Liver (tissue), 9 donors: ENCODE measurements around the gene IGF1. TPM values are rescaled to one million over a fixed set of nuclear protein-coding genes. Genes with fewer than 3 reads are reported as not detected.

Experiments
- DNase-seq: peaks from one replicate; pipeline ENCODE4 v3.0.0-alpha.2; 2017; ENCODE audit warnings: low spot score
- H3K27ac ChIP-seq, 2 donors: one replicate each; pipeline ENCODE4 v1.7.0; 2013; ENCODE audit warnings: inconsistent platforms in 2 of 2, low read length in 2 of 2, control low read depth in 1 of 2, low read depth in 1 of 2, mild to moderate bottlenecking in 1 of 2
- H3K27me3 ChIP-seq, 4 donors: one replicate each; pipeline versions ENCODE4 v1.6.1 to v1.7.0; 2013; ENCODE audit warnings: low read length in 3 of 4, inconsistent platforms in 1 of 4, mild to moderate bottlenecking in 1 of 4, moderate library complexity in 1 of 4; ENCODE audit not compliant: control insufficient read depth in 4 of 4, insufficient read depth in 4 of 4
- H3K36me3 ChIP-seq, 4 donors: one replicate each; pipeline versions ENCODE4 v1.6.1 to v1.7.0; 2013; ENCODE audit warnings: low read length in 3 of 4, mild to moderate bottlenecking in 3 of 4, low read depth in 1 of 4, moderate library complexity in 1 of 4; ENCODE audit not compliant: control insufficient read depth in 4 of 4, insufficient read depth in 3 of 4
- H3K4me1 ChIP-seq, 4 donors: one replicate each; pipeline versions ENCODE4 v1.6.1 to v1.7.0; 2013; ENCODE audit warnings: low read length in 3 of 4, mild to moderate bottlenecking in 3 of 4, moderate library complexity in 1 of 4; ENCODE audit not compliant: control insufficient read depth in 4 of 4, insufficient read depth in 4 of 4
- H3K4me3 ChIP-seq, 3 donors: one replicate each; pipeline versions ENCODE4 v1.6.1 to v1.7.0; 2013; ENCODE audit warnings: low read length in 3 of 3, control low read depth in 1 of 3, low read depth in 1 of 3, mild to moderate bottlenecking in 1 of 3
- H3K9ac ChIP-seq, 2 donors: one replicate each; pipeline ENCODE4 v1.7.0; 2013; ENCODE audit warnings: low read length in 2 of 2, mild to moderate bottlenecking in 2 of 2, moderate library complexity in 2 of 2, control low read depth in 1 of 2, low read depth in 1 of 2
- H3K9me3 ChIP-seq, 4 donors: one replicate each; pipeline versions ENCODE4 v1.6.1 to v1.7.0; 2013; ENCODE audit warnings: low read length in 3 of 4; ENCODE audit not compliant: control insufficient read depth in 4 of 4
- EGR1 ChIP-seq, 2 donors: IDR thresholded peaks; 2 replicates each; pipeline ENCODE4 v1.6.1; 2016 to 2018; ENCODE audit warnings: antibody characterized with exemption in 2 of 2, low read depth in 2 of 2
- FOXA1 ChIP-seq: IDR thresholded peaks from 2 replicates; pipeline ENCODE4 v1.6.1; 2016; ENCODE audit warnings: antibody characterized with exemption
- GABPA ChIP-seq, 2 donors: IDR thresholded peaks in 1 of 2; conservative IDR thresholded peaks in 1 of 2; 2 replicates each; pipeline ENCODE4 v1.6.1; 2016; ENCODE audit warnings: antibody characterized with exemption in 2 of 2, mild to moderate bottlenecking in 1 of 2, moderate library complexity in 1 of 2
- HNF4A ChIP-seq, 2 donors: conservative IDR thresholded peaks; 2 replicates each; pipeline ENCODE4 v1.6.1; 2016; ENCODE audit warnings: antibody characterized with exemption in 2 of 2, mild to moderate bottlenecking in 2 of 2
- HNF4G ChIP-seq: IDR thresholded peaks from 2 replicates; pipeline ENCODE4 v1.6.1; 2016; ENCODE audit warnings: antibody characterized with exemption
- JUND ChIP-seq, 2 donors: IDR thresholded peaks; 2 replicates each; pipeline ENCODE4 v1.6.1; 2016; ENCODE audit warnings: antibody characterized with exemption in 2 of 2
- NR2F2 ChIP-seq: IDR thresholded peaks from 2 replicates; pipeline ENCODE4 v1.6.1; 2016; ENCODE audit warnings: antibody characterized with exemption
- RAD21 ChIP-seq, 2 donors: IDR thresholded peaks; 2 replicates each; pipeline ENCODE4 v1.6.1; 2016; ENCODE audit warnings: antibody characterized with exemption in 2 of 2, mild to moderate bottlenecking in 2 of 2
- RXRA ChIP-seq, 2 donors: IDR thresholded peaks; 2 replicates each; pipeline ENCODE4 v1.6.1; 2017 to 2018; ENCODE audit warnings: antibody characterized with exemption in 2 of 2, mild to moderate bottlenecking in 1 of 2
- SP1 ChIP-seq: IDR thresholded peaks from 2 replicates; pipeline ENCODE4 v1.6.1; 2018; ENCODE audit warnings: antibody characterized with exemption, mild to moderate bottlenecking
- YY1 ChIP-seq: IDR thresholded peaks from 2 replicates; pipeline ENCODE4 v1.6.1; 2016; ENCODE audit warnings: antibody characterized with exemption, mild to moderate bottlenecking
- WGBS: extraction: QIAGEN DNeasy Blood & Tissue Kit; methylation state at CpG from one replicate; pipeline ENCODE4 v1.1.7; 2013; 5-methylcytosine and 5-hydroxymethylcytosine counted together
- polyA plus RNA-seq, 2 donors: library from polyadenylated mRNA; stranded (reverse) in 1 of 2; unstranded in 1 of 2; fragments of 200-250 nt in 1 of 2; fragments of >200 nt in 1 of 2; fragmentation: Nextera tagmentation in 1 of 2; extraction: Ambion mirVana in 1 of 2; gene quantifications; one replicate each; pipeline versions ENCODE4 v1.2.1 to v1.2.3, GENCODE V29; 2013 to 2015
- total RNA-seq, 2 donors: library from RNA; depleted of rRNA; stranded (reverse); fragments of >200 nt; gene quantifications; one replicate each; pipeline ENCODE4 v1.2.3, GENCODE V29; 2014
- TF ChIP-seq, protein P1 (sequence below): IDR thresholded peaks from 2 replicates; pipeline ENCODE4 v1.6.1; 2016; ENCODE audit warnings: antibody characterized with exemption
- TF ChIP-seq, protein P2 (sequence below): IDR thresholded peaks from 2 replicates; pipeline ENCODE4 v1.6.1; 2016; ENCODE audit warnings: antibody characterized with exemption, mild to moderate bottlenecking
- TF ChIP-seq, protein P3 (sequence below): IDR thresholded peaks from 2 replicates; pipeline ENCODE4 v1.6.1; 2016; ENCODE audit warnings: antibody characterized with exemption
- TF ChIP-seq, protein P4 (sequence below): fragments of 150-350 bp; IDR thresholded peaks from 2 replicates; pipeline ENCODE4 v1.5.1; 2017; ENCODE audit warnings: improper control_type of control experiment, low read depth, low read length; ENCODE audit not compliant: missing input control
- donor health status: healthy.
- donor health status: healthy.
- donor health status: healthy.
- donor health status: healthy.
- donor health status: healthy.

The IGF1 gene
- total and polyA plus RNA-seq, 4 donors = 0.61 to 118 (median 33.3) TPM

DNA sequence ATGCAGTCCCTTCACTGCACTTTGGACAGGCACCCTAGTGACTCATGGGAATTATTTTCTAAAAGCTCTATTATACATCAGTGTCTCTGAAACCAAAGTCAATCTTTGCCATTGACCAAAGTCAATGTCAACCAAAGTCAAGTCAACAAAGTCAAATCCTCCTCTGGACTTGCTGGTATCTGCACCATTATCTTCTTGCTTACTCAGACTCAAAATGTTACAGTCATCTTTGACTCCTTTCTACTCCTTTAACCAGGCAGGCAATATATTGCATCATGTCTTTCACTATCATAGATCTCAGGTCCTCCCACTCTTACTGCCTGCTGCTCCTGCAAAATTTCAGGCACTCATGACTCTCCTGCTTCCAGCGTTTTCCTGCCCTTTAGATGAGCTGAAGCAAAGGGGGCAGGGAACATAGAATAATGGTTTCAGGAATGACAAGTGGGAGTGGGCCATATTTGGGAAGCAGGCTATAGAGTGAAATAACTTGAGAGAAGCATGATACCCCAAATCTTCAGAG, 39.2 kb downstream of the IGF1 start:
- H3K9ac ChIP-seq = no peak overlapping the region
- H3K27me3 ChIP-seq = no peaks in the 10 kb centered on the region
- H3K4me1 ChIP-seq = peaks cover 0 to 7% (median 2%) of the 10 kb centered on the region in 4 donors
- no peak for DNase-seq
- no peaks in the 10 kb centered on the region for H3K9me3 ChIP-seq
- WGBS = 79% methylated on average over 1 of the region's 1 CpG
- no peak overlapping the region for H3K27ac ChIP-seq
- no peak overlapping the region for H3K4me3 ChIP-seq
- TF ChIP-seq, protein P1, sequence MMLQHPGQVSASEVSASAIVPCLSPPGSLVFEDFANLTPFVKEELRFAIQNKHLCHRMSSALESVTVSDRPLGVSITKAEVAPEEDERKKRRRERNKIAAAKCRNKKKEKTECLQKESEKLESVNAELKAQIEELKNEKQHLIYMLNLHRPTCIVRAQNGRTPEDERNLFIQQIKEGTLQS = peak; percentile 14
- TF ChIP-seq NR2F2 (no peak), JUND (IDR thresholded peaks at IDR 0.05) (peak in 1 of 2 donors; percentile 2), HNF4G (no peak), RXRA (IDR thresholded peaks at IDR 0.05) (no peak), GABPA (IDR thresholded peaks at IDR 0.05 in 1 of 2, conservative IDR thresholded peaks at IDR 0.05 in 1 of 2) (no peak), SP1 (no peak), EGR1 (IDR thresholded peaks at IDR 0.05; ENCODE audit: low read depth in 2 of 2) (no peak), HNF4A (conservative IDR thresholded peaks at IDR 0.05) (peak; percentile 37 to 53), RAD21 (IDR thresholded peaks at IDR 0.05) (no peak)
- TF ChIP-seq, protein P2, sequence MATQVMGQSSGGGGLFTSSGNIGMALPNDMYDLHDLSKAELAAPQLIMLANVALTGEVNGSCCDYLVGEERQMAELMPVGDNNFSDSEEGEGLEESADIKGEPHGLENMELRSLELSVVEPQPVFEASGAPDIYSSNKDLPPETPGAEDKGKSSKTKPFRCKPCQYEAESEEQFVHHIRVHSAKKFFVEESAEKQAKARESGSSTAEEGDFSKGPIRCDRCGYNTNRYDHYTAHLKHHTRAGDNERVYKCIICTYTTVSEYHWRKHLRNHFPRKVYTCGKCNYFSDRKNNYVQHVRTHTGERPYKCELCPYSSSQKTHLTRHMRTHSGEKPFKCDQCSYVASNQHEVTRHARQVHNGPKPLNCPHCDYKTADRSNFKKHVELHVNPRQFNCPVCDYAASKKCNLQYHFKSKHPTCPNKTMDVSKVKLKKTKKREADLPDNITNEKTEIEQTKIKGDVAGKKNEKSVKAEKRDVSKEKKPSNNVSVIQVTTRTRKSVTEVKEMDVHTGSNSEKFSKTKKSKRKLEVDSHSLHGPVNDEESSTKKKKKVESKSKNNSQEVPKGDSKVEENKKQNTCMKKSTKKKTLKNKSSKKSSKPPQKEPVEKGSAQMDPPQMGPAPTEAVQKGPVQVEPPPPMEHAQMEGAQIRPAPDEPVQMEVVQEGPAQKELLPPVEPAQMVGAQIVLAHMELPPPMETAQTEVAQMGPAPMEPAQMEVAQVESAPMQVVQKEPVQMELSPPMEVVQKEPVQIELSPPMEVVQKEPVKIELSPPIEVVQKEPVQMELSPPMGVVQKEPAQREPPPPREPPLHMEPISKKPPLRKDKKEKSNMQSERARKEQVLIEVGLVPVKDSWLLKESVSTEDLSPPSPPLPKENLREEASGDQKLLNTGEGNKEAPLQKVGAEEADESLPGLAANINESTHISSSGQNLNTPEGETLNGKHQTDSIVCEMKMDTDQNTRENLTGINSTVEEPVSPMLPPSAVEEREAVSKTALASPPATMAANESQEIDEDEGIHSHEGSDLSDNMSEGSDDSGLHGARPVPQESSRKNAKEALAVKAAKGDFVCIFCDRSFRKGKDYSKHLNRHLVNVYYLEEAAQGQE = no peak
- TF ChIP-seq, protein P3, sequence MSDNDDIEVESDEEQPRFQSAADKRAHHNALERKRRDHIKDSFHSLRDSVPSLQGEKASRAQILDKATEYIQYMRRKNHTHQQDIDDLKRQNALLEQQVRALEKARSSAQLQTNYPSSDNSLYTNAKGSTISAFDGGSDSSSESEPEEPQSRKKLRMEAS = no peak
- H3K36me3 ChIP-seq = peaks cover 0 to 10% (median 0%) of the 10 kb centered on the region in 4 donors

DNA sequence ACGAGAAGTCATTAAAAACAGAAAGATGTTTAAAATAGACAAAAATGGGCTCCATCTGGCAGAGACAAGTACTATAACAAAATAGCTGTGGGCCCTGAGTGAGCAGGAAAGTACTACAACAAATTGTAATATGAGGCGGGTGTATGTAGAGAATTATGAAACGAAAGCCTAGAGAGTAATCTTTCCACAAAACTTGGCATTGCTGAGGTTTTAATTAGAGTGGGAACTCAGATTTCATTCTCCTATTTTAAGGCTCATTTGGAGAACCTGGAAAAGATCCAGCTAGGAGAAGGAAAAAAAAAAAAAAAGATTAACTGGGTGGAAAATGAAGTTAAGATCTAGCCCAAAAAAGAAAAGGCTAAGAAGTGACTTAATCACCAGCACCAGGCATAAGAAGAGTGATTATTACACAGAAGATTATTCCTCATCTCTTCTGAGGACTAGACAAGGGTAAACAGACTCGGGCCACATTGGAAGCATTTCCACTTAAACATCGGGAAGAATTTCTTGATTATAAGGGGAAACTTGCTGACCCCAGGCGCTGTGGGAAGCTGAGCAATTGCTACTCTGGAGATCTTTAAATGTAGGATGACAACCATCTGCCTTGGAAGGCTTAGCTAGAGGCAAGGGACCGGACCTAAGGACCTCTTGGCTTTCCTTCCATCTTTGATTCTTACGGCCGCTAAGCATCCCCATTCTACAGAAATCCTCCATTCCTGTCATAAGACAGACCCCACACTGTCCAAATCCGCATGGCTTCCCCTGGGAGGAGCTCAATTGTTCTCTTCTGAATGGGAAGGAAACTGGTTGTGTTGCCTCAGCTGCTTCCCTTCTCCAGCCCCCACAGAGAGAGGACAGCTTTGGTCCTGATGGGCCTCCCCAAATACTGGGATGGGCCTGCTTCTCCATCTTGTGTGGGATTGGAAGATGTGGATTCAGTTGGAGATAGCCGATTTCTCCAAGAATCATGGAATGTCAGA, 40.6 kb downstream of the IGF1 start:
- H3K27me3 ChIP-seq = no peaks in the 10 kb centered on the region
- TF ChIP-seq FOXA1 (no peak), YY1 (no peak), RXRA (IDR thresholded peaks at IDR 0.05) (no peak), JUND (IDR thresholded peaks at IDR 0.05) (no peak), EGR1 (IDR thresholded peaks at IDR 0.05; ENCODE audit: low read depth in 2 of 2) (no peak)
- TF ChIP-seq, protein P3 = no peak
- TF ChIP-seq, protein P2 = no peak
- TF ChIP-seq, protein P1 = no peak
- TF ChIP-seq, protein P4, sequence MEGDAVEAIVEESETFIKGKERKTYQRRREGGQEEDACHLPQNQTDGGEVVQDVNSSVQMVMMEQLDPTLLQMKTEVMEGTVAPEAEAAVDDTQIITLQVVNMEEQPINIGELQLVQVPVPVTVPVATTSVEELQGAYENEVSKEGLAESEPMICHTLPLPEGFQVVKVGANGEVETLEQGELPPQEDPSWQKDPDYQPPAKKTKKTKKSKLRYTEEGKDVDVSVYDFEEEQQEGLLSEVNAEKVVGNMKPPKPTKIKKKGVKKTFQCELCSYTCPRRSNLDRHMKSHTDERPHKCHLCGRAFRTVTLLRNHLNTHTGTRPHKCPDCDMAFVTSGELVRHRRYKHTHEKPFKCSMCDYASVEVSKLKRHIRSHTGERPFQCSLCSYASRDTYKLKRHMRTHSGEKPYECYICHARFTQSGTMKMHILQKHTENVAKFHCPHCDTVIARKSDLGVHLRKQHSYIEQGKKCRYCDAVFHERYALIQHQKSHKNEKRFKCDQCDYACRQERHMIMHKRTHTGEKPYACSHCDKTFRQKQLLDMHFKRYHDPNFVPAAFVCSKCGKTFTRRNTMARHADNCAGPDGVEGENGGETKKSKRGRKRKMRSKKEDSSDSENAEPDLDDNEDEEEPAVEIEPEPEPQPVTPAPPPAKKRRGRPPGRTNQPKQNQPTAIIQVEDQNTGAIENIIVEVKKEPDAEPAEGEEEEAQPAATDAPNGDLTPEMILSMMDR = no peak
- no peak overlapping the region for H3K4me3 ChIP-seq
- WGBS = 86% methylated on average over 11 of the region's 11 CpGs
- no peaks in the 10 kb centered on the region for H3K9me3 ChIP-seq
- H3K27ac ChIP-seq = no peak overlapping the region
- peaks cover 0 to 11% (median 3%) of the 10 kb centered on the region in 4 donors for H3K4me1 ChIP-seq
- H3K9ac ChIP-seq = no peak overlapping the region
- DNase-seq = no peak
- H3K36me3 ChIP-seq = peaks cover 0 to 10% (median 2%) of the 10 kb centered on the region in 4 donors
